Neuronal stem cell (in vitro differentiated cells): ENCODE results near the gene ITPR1.

Source experiments
- DNase-seq: peaks from one replicate; pipeline ENCODE4 v3.0.0-alpha.2; 2013; ENCODE audit warnings: low spot score
- H2AFZ ChIP-seq: one replicate; pipeline ENCODE4 v1.6.1; 2013; ENCODE audit warnings: mild to moderate bottlenecking, low read length, inconsistent platforms
- H2AK5ac ChIP-seq: 2 replicates; pipeline ENCODE4 v1.6.1; 2013; ENCODE audit warnings: low read depth, mild to moderate bottlenecking, inconsistent platforms, low read length, moderate library complexity, mixed read lengths
- H2BK120ac ChIP-seq: 2 replicates; pipeline ENCODE4 v1.6.1; 2013; ENCODE audit warnings: low read depth, mild to moderate bottlenecking, inconsistent platforms, low read length, moderate library complexity, mixed read lengths
- H2BK12ac ChIP-seq: one replicate; pipeline ENCODE4 v1.6.1; 2013; ENCODE audit warnings: low read length, inconsistent platforms
- H2BK15ac ChIP-seq: 2 replicates; pipeline ENCODE4 v1.6.1; 2013; ENCODE audit warnings: mild to moderate bottlenecking, low read length, inconsistent platforms, mixed read lengths
- H2BK5ac ChIP-seq: one replicate; pipeline ENCODE4 v1.6.1; 2013; ENCODE audit warnings: inconsistent platforms, mild to moderate bottlenecking, low read length, moderate library complexity
- H3K14ac ChIP-seq: one replicate; pipeline ENCODE4 v1.6.1; 2013; ENCODE audit warnings: low read length, inconsistent platforms
- H3K18ac ChIP-seq: 2 replicates; pipeline ENCODE4 v1.6.1; 2013; ENCODE audit warnings: low read length, inconsistent platforms
- H3K23ac ChIP-seq: 2 replicates; pipeline ENCODE4 v1.6.1; 2013; ENCODE audit warnings: low read depth, mild to moderate bottlenecking, mixed read lengths, low read length, inconsistent platforms; ENCODE audit not compliant: poor library complexity
- H3K27ac ChIP-seq: replicated peaks from 3 replicates; pipeline ENCODE4 v1.5.1; 2013; ENCODE audit warnings: low read length, inconsistent platforms
- H3K27me3 ChIP-seq, 3 experiments: 2 replicates each; pipeline ENCODE4 v1.6.1; 2013; ENCODE audit warnings: low read length in 3 of 3, mild to moderate bottlenecking in 2 of 3, inconsistent platforms in 1 of 3, low read depth in 1 of 3, mixed read lengths in 1 of 3, moderate library complexity in 1 of 3; ENCODE audit not compliant: control insufficient read depth in 3 of 3, insufficient read depth in 3 of 3
- H3K36me3 ChIP-seq, 2 donors: replicated peaks in 1 of 2; 2 replicates each; pipeline ENCODE4 v1.6.1; 2013; ENCODE audit warnings: low read length in 2 of 2; ENCODE audit not compliant: control insufficient read depth in 2 of 2, insufficient read depth in 2 of 2
- H3K4ac ChIP-seq: 2 replicates; pipeline ENCODE4 v1.6.1; 2013; ENCODE audit warnings: inconsistent platforms, mild to moderate bottlenecking, low read length, moderate library complexity
- H3K4me1 ChIP-seq, 2 donors: 1 replicate in 1 of 2; 2 replicates in 1 of 2; pipeline ENCODE4 v1.6.1; 2013; ENCODE audit warnings: low read length in 2 of 2, low read depth in 1 of 2; ENCODE audit not compliant: control insufficient read depth in 2 of 2, insufficient read depth in 1 of 2
- H3K4me2 ChIP-seq: one replicate; pipeline ENCODE4 v1.6.1; 2013; ENCODE audit warnings: mild to moderate bottlenecking, low read length, inconsistent platforms; ENCODE audit not compliant: insufficient read depth, poor library complexity, severe bottlenecking
- H3K4me3 ChIP-seq, 2 donors: 2 replicates each; pipeline ENCODE4 v1.5.1; 2013; ENCODE audit warnings: low read length in 2 of 2, mild to moderate bottlenecking in 2 of 2, inconsistent platforms in 1 of 2, moderate library complexity in 1 of 2
- H3K79me1 ChIP-seq: one replicate; pipeline ENCODE4 v1.6.1; 2013; ENCODE audit warnings: low read depth, mild to moderate bottlenecking, inconsistent platforms, low read length, moderate library complexity
- H3K9ac ChIP-seq: one replicate; pipeline ENCODE4 v1.6.1; 2013; ENCODE audit warnings: mild to moderate bottlenecking, low read depth, low read length, inconsistent platforms; ENCODE audit not compliant: poor library complexity
- H3K9me3 ChIP-seq, 2 donors: replicated peaks in 1 of 2; 2 replicates each; pipeline versions ENCODE3 to v1.6.1; 2013; ENCODE audit warnings: low read length in 2 of 2, mild to moderate bottlenecking in 2 of 2, inconsistent platforms in 1 of 2, low read depth in 1 of 2, mixed read lengths in 1 of 2, moderate library complexity in 1 of 2; ENCODE audit not compliant: control insufficient read depth in 2 of 2, insufficient read depth in 1 of 2
- H4K8ac ChIP-seq: one replicate; pipeline ENCODE4 v1.6.1; 2013; ENCODE audit warnings: low read depth, mild to moderate bottlenecking, inconsistent platforms, low read length, moderate library complexity
- H4K91ac ChIP-seq: one replicate; pipeline ENCODE4 v1.6.1; 2013; ENCODE audit warnings: low read length, low read depth, mild to moderate bottlenecking, inconsistent platforms; ENCODE audit not compliant: poor library complexity
- WGBS, 2 donors: extraction: QIAGEN DNeasy Blood & Tissue Kit; methylation state at CpG; one replicate each; pipeline ENCODE4 v1.1.7; 2013; ENCODE audit warnings: missing lambda C conversion rate in 2 of 2, mixed read lengths in 1 of 2; ENCODE audit not compliant: insufficient read length in 2 of 2, insufficient replicate concordance in 1 of 2; ENCODE audit errors: extremely low coverage in 2 of 2; 5-methylcytosine and 5-hydroxymethylcytosine counted together

Gene ITPR1

GRCh38 chr3:4729061-4729973, 236.2 kb downstream of the ITPR1 start:
- DNase-seq = no peak
- H3K4me1 ChIP-seq = peaks cover 6 to 37% of the 10 kb centered on the region in 2 donors

GRCh38 chr3:4730719-4731118, 237.6 kb downstream of the ITPR1 start:
- Histone ChIP-seq H3K79me1 (no peaks in the 10 kb centered on the region), H2AFZ (peak overlapping the region; percentile 62), H3K4me2 (no peak overlapping the region), H3K23ac (no peak overlapping the region), H3K9ac (no peak overlapping the region), H4K8ac (no peak overlapping the region), H2BK120ac (no peak overlapping the region), H2BK5ac (no peak overlapping the region), H3K27ac (no peak overlapping the region), H2BK12ac (no peak overlapping the region), H3K4me3 (no peak overlapping the region), H2AK5ac (no peak overlapping the region), H3K4ac (no peak overlapping the region), H3K4me1 (peaks cover 5 to 37% of the 10 kb centered on the region in 2 donors), H3K14ac (no peak overlapping the region), H3K18ac (peak overlapping the region; percentile 9), H3K9me3 (no peaks in the 10 kb centered on the region), H3K27me3 (no peaks in the 10 kb centered on the region), H2BK15ac (no peak overlapping the region), H4K91ac (no peak overlapping the region), H3K36me3 (no peaks in the 10 kb centered on the region)
- DNase-seq = no peak
- no CpG with 5 or more reads among the region's 7 CpGs for WGBS, 2 donors

More at GRCh38 chr3:4729061-4729973, 236.2 kb downstream of the ITPR1 start:
- no peak overlapping the region for H4K91ac ChIP-seq
- no peak overlapping the region for H4K8ac ChIP-seq
- no peak overlapping the region for H2BK12ac ChIP-seq
- no peak overlapping the region for H3K14ac ChIP-seq
- H3K79me1 ChIP-seq = no peaks in the 10 kb centered on the region
- H3K9me3 ChIP-seq = no peaks in the 10 kb centered on the region
- no peak overlapping the region for H2BK5ac ChIP-seq
- no peaks in the 10 kb centered on the region for H3K27me3 ChIP-seq
- H2AK5ac ChIP-seq = no peak overlapping the region
- no peak overlapping the region for H3K4me2 ChIP-seq
- H2AFZ ChIP-seq = peak overlapping the region; percentile 55
- H3K4ac ChIP-seq = no peak overlapping the region
- no peaks in the 10 kb centered on the region for H3K36me3 ChIP-seq
- H3K27ac ChIP-seq = no peak overlapping the region
- no peak overlapping the region for H2BK15ac ChIP-seq
- WGBS, 2 donors = no CpG with 5 or more reads among the region's 6 CpGs
- no peak overlapping the region for H2BK120ac ChIP-seq
- no peak overlapping the region for H3K9ac ChIP-seq
- no peak overlapping the region for H3K18ac ChIP-seq
- no peak overlapping the region for H3K23ac ChIP-seq
- H3K4me3 ChIP-seq = no peak overlapping the region

GRCh38 chr3:4731543-4732111, 238.5 kb downstream of the ITPR1 start:
- Histone ChIP-seq H3K4me2 (no peak overlapping the region), H4K8ac (no peak overlapping the region), H3K36me3 (no peaks in the 10 kb centered on the region), H3K79me1 (no peaks in the 10 kb centered on the region), H4K91ac (no peak overlapping the region), H3K4me3 (no peak overlapping the region), H3K4me1 (peaks cover 5 to 37% of the 10 kb centered on the region in 2 donors), H3K18ac (no peak overlapping the region), H3K14ac (no peak overlapping the region), H2AK5ac (no peak overlapping the region), H2BK120ac (no peak overlapping the region), H3K23ac (no peak overlapping the region), H2BK15ac (no peak overlapping the region), H2BK12ac (no peak overlapping the region), H3K9me3 (no peaks in the 10 kb centered on the region), H3K27ac (no peak overlapping the region), H3K9ac (no peak overlapping the region), H2BK5ac (no peak overlapping the region), H3K4ac (no peak overlapping the region), H2AFZ (no peak overlapping the region), H3K27me3 (no peaks in the 10 kb centered on the region)
- DNase-seq = no peak
- no CpG with 5 or more reads among the region's 6 CpGs for whole genome bisulfite sequencing, 2 donors

GRCh38 chr3:4732925-4733324, 239.8 kb downstream of the ITPR1 start:
- H3K27me3 ChIP-seq = no peaks in the 10 kb centered on the region
- H2BK120ac ChIP-seq = no peak overlapping the region
- no peak for DNase-seq
- no peak overlapping the region for H3K23ac ChIP-seq
- H3K4me1 ChIP-seq = peaks cover 5 to 37% of the 10 kb centered on the region in 2 donors
- H3K14ac ChIP-seq = no peak overlapping the region
- WGBS, 2 donors = no CpG with 5 or more reads among the region's 12 CpGs
- H3K18ac ChIP-seq = no peak overlapping the region
- no peaks in the 10 kb centered on the region for H3K9me3 ChIP-seq
- H3K4me3 ChIP-seq = no peak overlapping the region
- no peak overlapping the region for H2BK5ac ChIP-seq
- H2AFZ ChIP-seq = peak overlapping the region; percentile 63
- H2AK5ac ChIP-seq = no peak overlapping the region
- H4K8ac ChIP-seq = no peak overlapping the region
- H2BK12ac ChIP-seq = no peak overlapping the region
- H3K79me1 ChIP-seq = no peaks in the 10 kb centered on the region
- H3K27ac ChIP-seq = no peak overlapping the region
- no peaks in the 10 kb centered on the region for H3K36me3 ChIP-seq
- no peak overlapping the region for H3K9ac ChIP-seq
- no peak overlapping the region for H2BK15ac ChIP-seq
- no peak overlapping the region for H3K4me2 ChIP-seq
- H4K91ac ChIP-seq = no peak overlapping the region
- H3K4ac ChIP-seq = no peak overlapping the region
